HUES64 (cell line): ENCODE measurements around the gene PBX3.

Experiments used
- H3K27ac ChIP-seq: 2 replicates; pipeline ENCODE4 v1.7.0; 2013; ENCODE audit warnings: low read depth, low read length, inconsistent platforms
- H3K27me3 ChIP-seq: 2 replicates; pipeline ENCODE4 v1.6.1; 2013; ENCODE audit warnings: mild to moderate bottlenecking, low read length; ENCODE audit not compliant: insufficient read depth
- H3K36me3 ChIP-seq: 2 replicates; pipeline ENCODE4 v1.6.1; 2013; ENCODE audit warnings: mild to moderate bottlenecking, low read length; ENCODE audit not compliant: insufficient read depth
- H3K4me1 ChIP-seq: 2 replicates; pipeline ENCODE4 v1.6.1; 2013; ENCODE audit warnings: mild to moderate bottlenecking, low read length, moderate library complexity; ENCODE audit not compliant: insufficient read depth
- H3K4me3 ChIP-seq: 2 replicates; pipeline ENCODE4 v1.5.1; 2013; ENCODE audit warnings: mild to moderate bottlenecking, low read length, moderate library complexity
- H3K9ac ChIP-seq: 2 replicates; pipeline ENCODE4 v1.6.1; 2013; ENCODE audit warnings: mild to moderate bottlenecking, low read depth, low read length
- H3K9me3 ChIP-seq: 2 replicates; pipeline ENCODE4 v1.6.1; 2013; ENCODE audit warnings: low read depth, low read length; ENCODE audit not compliant: insufficient read depth
- WGBS: fragments of 150-250, 120-280 bp; methylation state at CpG from one replicate; pipeline ENCODE4 v1.1.7; 2013; ENCODE audit warnings: missing lambda C conversion rate; 5-methylcytosine and 5-hydroxymethylcytosine counted together

Gene PBX3

DNA sequence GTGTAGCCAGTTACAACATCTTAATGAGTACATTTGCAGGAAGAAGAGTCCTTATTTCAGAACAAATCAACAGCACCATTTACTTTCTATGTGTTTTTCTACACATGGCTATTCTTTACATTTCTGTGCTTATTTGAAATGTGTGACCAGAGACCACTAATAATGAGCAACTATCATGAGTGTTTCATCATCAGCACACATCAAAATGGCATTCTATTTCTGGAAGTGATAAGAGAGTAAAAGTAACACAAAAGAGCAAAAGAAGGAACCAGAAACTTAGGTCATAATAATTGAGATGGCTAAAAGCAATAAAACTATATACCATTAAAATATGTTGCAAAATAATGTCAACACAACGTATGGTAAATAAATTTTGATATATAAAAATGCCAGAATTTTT, 159.7 kb downstream of the PBX3 start:
- no peaks in the 10 kb centered on the region for H3K9me3 ChIP-seq
- H3K4me1 ChIP-seq, result peaks cover 48% of the 10 kb centered on the region
- H3K4me3 ChIP-seq, result no peak overlapping the region
- no peaks in the 10 kb centered on the region for H3K36me3 ChIP-seq
- WGBS, result no CpG with 5 or more reads among the region's 1 CpG
- H3K9ac ChIP-seq, result no peak overlapping the region
- H3K27me3 ChIP-seq, result no peaks in the 10 kb centered on the region
- H3K27ac ChIP-seq, result no peak overlapping the region

DNA sequence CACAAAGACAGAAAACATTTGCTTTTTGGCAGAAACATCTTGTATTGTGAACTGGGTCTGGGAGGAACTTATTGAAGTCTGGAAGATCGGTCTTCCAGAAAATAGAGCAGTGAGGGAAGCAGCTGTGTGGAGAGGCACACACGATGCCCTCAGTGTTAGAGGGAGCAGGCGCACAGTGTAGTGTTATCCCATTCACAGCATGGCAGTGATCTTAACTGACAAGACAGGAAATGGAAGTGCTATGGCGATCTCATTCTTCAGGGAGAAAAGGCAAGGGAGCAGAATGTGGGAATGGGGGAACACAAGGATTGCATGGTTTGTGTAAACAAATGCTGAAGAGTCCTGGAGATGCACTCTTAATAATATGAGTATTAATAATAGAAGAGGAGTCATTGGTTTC, 161.0 kb downstream of the PBX3 start:
- no peaks in the 10 kb centered on the region for H3K27me3 ChIP-seq
- peaks cover 54% of the 10 kb centered on the region for H3K4me1 ChIP-seq
- 78% methylated on average over 4 of the region's 4 CpGs for WGBS
- no peak overlapping the region for H3K9ac ChIP-seq
- H3K9me3 ChIP-seq, result no peaks in the 10 kb centered on the region
- H3K27ac ChIP-seq, result no peak overlapping the region
- no peaks in the 10 kb centered on the region for H3K36me3 ChIP-seq
- no peak overlapping the region for H3K4me3 ChIP-seq

DNA sequence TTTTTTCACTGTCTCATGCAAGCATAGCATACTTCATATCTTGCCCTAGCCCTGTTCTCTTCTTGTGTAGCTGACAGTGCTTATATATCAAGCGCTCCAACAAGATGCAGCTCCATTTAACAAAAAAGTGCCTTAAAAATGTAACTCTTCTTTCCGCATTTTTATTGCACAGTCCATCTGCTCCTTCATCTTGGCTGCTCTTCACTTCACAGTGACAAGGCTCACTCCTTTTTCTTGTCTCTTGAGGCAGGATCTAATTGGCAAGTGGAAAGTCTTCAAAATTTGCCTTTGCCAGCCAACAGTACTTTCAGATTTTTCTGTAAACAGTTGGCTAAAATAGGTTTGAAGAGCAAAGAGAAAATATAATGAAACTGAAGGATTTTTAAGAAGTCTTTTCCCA, 161.8 kb downstream of the PBX3 start:
- Histone ChIP-seq H3K27ac (no peak overlapping the region), H3K4me3 (no peak overlapping the region), H3K27me3 (no peaks in the 10 kb centered on the region), H3K9me3 (no peaks in the 10 kb centered on the region), H3K9ac (no peak overlapping the region), H3K4me1 (peaks cover 57% of the 10 kb centered on the region), H3K36me3 (no peaks in the 10 kb centered on the region)
- 98% methylated on average over 2 of the region's 2 CpGs for WGBS

GRCh38 chr9:125909459-125909858, 162.3 kb downstream of the PBX3 start:
- Histone ChIP-seq H3K27me3 (no peaks in the 10 kb centered on the region), H3K9me3 (no peaks in the 10 kb centered on the region), H3K27ac (no peak overlapping the region), H3K36me3 (no peaks in the 10 kb centered on the region), H3K9ac (no peak overlapping the region), H3K4me3 (no peak overlapping the region), H3K4me1 (peaks cover 53% of the 10 kb centered on the region)
- 95% methylated on average over 4 of the region's 4 CpGs for WGBS

GRCh38 chr9:125910286-125910685, 163.1 kb downstream of the PBX3 start:
- H3K9me3 ChIP-seq, result no peaks in the 10 kb centered on the region
- H3K4me1 ChIP-seq, result peaks cover 50% of the 10 kb centered on the region
- no peak overlapping the region for H3K9ac ChIP-seq
- no peak overlapping the region for H3K4me3 ChIP-seq
- H3K27me3 ChIP-seq, result no peaks in the 10 kb centered on the region
- H3K36me3 ChIP-seq, result no peaks in the 10 kb centered on the region; the same call in 1 of the 2 replicates
- WGBS, result 93% methylated on average over 6 of the region's 7 CpGs
- no peak overlapping the region for H3K27ac ChIP-seq

- Histone ChIP-seq H3K36me3 (peaks cover 7% of the 10 kb centered on the region), H3K9ac (no peak overlapping the region), H3K4me1 (peaks cover 38% of the 10 kb centered on the region), H3K9me3 (no peaks in the 10 kb centered on the region), H3K4me3 (no peak overlapping the region), H3K27ac (no peak overlapping the region), H3K27me3 (no peaks in the 10 kb centered on the region)
- 82% methylated on average over 8 of the region's 8 CpGs for WGBS
These were observed 164.9 kb downstream of the PBX3 start for GRCh38 chr9:125911861-125912644.

DNA sequence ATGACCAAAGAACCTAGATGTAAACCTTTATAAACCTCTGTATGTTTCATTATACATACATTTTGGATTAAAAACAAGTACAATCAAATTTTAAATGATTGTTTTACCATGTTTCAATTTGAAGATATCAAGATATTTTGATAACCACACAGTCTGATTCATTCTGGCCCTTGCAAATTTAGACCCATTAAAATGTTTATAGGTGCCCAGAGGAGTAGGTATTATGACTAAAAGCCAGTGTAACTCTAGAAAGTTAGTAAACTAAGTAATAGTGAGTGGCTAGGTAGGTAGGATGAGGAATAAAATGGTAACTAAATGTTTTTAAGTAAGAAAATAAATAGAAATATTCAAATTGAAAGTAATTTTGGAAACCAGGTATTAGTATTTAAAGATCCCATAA, 165.5 kb downstream of the PBX3 start:
- Histone ChIP-seq H3K36me3 (peaks cover 7% of the 10 kb centered on the region), H3K9me3 (no peaks in the 10 kb centered on the region), H3K9ac (no peak overlapping the region), H3K27ac (no peak overlapping the region), H3K4me1 (peaks cover 32% of the 10 kb centered on the region), H3K4me3 (no peak overlapping the region), H3K27me3 (no peaks in the 10 kb centered on the region)

GRCh38 chr9:125913551-125913950, 166.4 kb downstream of the PBX3 start:
- Histone ChIP-seq H3K9ac (no peak overlapping the region), H3K4me1 (peaks cover 23% of the 10 kb centered on the region), H3K4me3 (no peak overlapping the region), H3K27ac (no peak overlapping the region), H3K36me3 (peaks cover 7% of the 10 kb centered on the region), H3K9me3 (no peaks in the 10 kb centered on the region), H3K27me3 (no peaks in the 10 kb centered on the region)
- WGBS, result 100% methylated on average over 1 of the region's 2 CpGs

- 88% methylated on average over 1 of the region's 1 CpG for WGBS
- no peak overlapping the region for H3K27ac ChIP-seq
- H3K4me1 ChIP-seq, result peaks cover 22% of the 10 kb centered on the region
- H3K4me3 ChIP-seq, result no peak overlapping the region
- no peaks in the 10 kb centered on the region for H3K27me3 ChIP-seq
- peaks cover 7% of the 10 kb centered on the region for H3K36me3 ChIP-seq
- H3K9me3 ChIP-seq, result no peaks in the 10 kb centered on the region
- H3K9ac ChIP-seq, result no peak overlapping the region
These were observed 167.2 kb downstream of the PBX3 start for GRCh38 chr9:125914411-125914810.

- H3K27me3 ChIP-seq, result no peaks in the 10 kb centered on the region
- no peaks in the 10 kb centered on the region for H3K9me3 ChIP-seq
- H3K9ac ChIP-seq, result no peak overlapping the region
- 96% methylated on average over 8 of the region's 8 CpGs for WGBS
- peaks cover 22% of the 10 kb centered on the region for H3K4me1 ChIP-seq
- peaks cover 7% of the 10 kb centered on the region for H3K36me3 ChIP-seq
- H3K4me3 ChIP-seq, result no peak overlapping the region
- no peak overlapping the region for H3K27ac ChIP-seq
These were observed 168.4 kb downstream of the PBX3 start for GRCh38 chr9:125915606-125916005.

- H3K9me3 ChIP-seq, result no peaks in the 10 kb centered on the region
- H3K4me1 ChIP-seq, result no peaks in the 10 kb centered on the region
- no peaks in the 10 kb centered on the region for H3K27me3 ChIP-seq
- H3K9ac ChIP-seq, result no peak overlapping the region
- H3K4me3 ChIP-seq, result no peak overlapping the region
- H3K27ac ChIP-seq, result no peak overlapping the region
- peaks cover 10% of the 10 kb centered on the region for H3K36me3 ChIP-seq
These were observed 172.4 kb downstream of the PBX3 start for GRCh38 chr9:125919565-125919964.

DNA sequence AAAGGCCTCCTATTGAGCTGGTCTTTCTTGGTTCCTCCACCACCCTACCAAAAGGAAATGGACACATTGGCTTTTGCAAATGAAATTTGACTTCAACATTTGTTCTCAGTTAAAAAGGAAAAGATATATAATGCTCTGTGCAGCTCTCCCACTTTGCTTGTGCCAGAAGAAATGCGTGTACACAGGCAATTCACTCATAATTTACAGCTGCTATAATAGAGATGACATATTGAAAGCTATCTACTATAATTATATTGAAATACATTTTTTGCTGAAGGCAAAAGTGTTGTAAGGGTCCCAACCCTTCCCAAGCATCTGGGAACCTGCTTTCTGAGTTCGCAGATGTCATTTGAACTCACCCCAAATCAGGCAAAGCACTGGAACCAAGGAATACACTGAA, 173.2 kb downstream of the PBX3 start:
- Histone ChIP-seq H3K36me3 (peaks cover 10% of the 10 kb centered on the region), H3K4me1 (no peaks in the 10 kb centered on the region), H3K4me3 (no peak overlapping the region), H3K27ac (no peak overlapping the region), H3K9me3 (no peaks in the 10 kb centered on the region), H3K9ac (no peak overlapping the region), H3K27me3 (no peaks in the 10 kb centered on the region)
- 94% methylated on average over 1 of the region's 2 CpGs for WGBS
